Coronary artery (tissue), 2 donors: Measurements from ENCODE around the gene ENO2.
A peak's percentile ranks its signal among the peaks of the same experiment; 100 is the strongest.

Experiments used
- DNase-seq: peaks from one replicate; pipeline ENCODE4 v3.0.0-alpha.2; 2017; ENCODE audit warnings: low spot score
- H3K27ac ChIP-seq, 2 donors: fragments of 200-600 bp; sonication (generic); one replicate each; pipeline ENCODE4 v1.5.1; 2016 to 2019
- H3K4me3 ChIP-seq: fragments of 200-600 bp; sonication (generic); 2 replicates; pipeline ENCODE4 v1.5.1; 2016; ENCODE audit warnings: mild to moderate bottlenecking, moderate library complexity
- CTCF ChIP-seq: fragments of 200-600 bp; sonication (generic); IDR thresholded peaks from one replicate; pipeline ENCODE4 v1.5.1; 2019; ENCODE audit warnings: antibody characterized with exemption

The ENO2 gene

GRCh38 chr12:6941267-6941666 lies 26.9 kb downstream of the ENO2 start:
- Histone ChIP-seq H3K27ac (peak overlapping the region in 1 of 2 donors; percentile 15), H3K4me3 (no peak overlapping the region)
- TF ChIP-seq CTCF = no peak
- DNase-seq = no peak

GRCh38 chr12:6941782-6942181 lies 27.4 kb downstream of the ENO2 start:
- no peak for TF ChIP-seq CTCF
- Histone ChIP-seq H3K4me3 (no peak overlapping the region), H3K27ac (peak overlapping the region in 1 of 2 donors; percentile 25)
- no peak for DNase-seq

GRCh38 chr12:6942331-6942665 lies 27.9 kb downstream of the ENO2 start:
- DNase-seq = no peak
- no peak for TF ChIP-seq CTCF
- H3K4me3 ChIP-seq = no peak overlapping the region
- peak overlapping the region; percentile 91 to 94 for H3K27ac ChIP-seq

GRCh38 chr12:6943389-6943721 lies 29.0 kb downstream of the ENO2 start:
- peak; percentile 90 for DNase-seq

GRCh38 chr12:6943722-6944380 lies 29.5 kb downstream of the ENO2 start, which contains the start of the genes C12orf57 and RNU7-1:
Gene C12orf57, plus strand, starts transcription at chr12:6944022. Its CDS starts 100 bp downstream, at chr12:6944122.
Gene RNU7-1, plus strand, starts transcription at chr12:6943816.
- peak within 1 kb of the TSS; percentile 91 to 94 for H3K27ac ChIP-seq
- TF ChIP-seq CTCF = no peak
- H3K4me3 ChIP-seq = peak within 1 kb of the TSS; percentile 78
- peak; percentile 88 for DNase-seq

More at GRCh38 chr12:6943389-6943721, 29.0 kb downstream of the ENO2 start:
- no peak for TF ChIP-seq CTCF
- Histone ChIP-seq H3K27ac (peak overlapping the region; percentile 91 to 94), H3K4me3 (peak overlapping the region; percentile 78)

GRCh38 chr12:6944381-6945186 lies 30.2 kb downstream of the ENO2 start:
- H3K4me3 ChIP-seq = peak overlapping the region; percentile 78
- peak overlapping the region; percentile 91 to 94 for H3K27ac ChIP-seq
- peak; percentile 97 for DNase-seq
- TF ChIP-seq CTCF = peak; percentile 52
